BJ (cell line): ENCODE measurements around the gene GAP43. TPM values are rescaled to one million over a fixed set of nuclear protein-coding genes. Genes with fewer than 3 reads are reported as not detected.

Experiments used
- CTCF ChIA-PET: fragments of 350-600 bp; formaldehyde crosslinking; extraction: SDS; loops from one replicate; lab custom pipeline; 2021; ENCODE audit warnings: antibody characterized with exemption, inconsistent platforms; lab: Yijun Ruan, JAX
- POLR2A ChIA-PET: fragments of 300-600 bp; sonication (Branson Sonifier 250); formaldehyde crosslinking; extraction: SDS; loops from one replicate; lab custom pipeline; 2021; ENCODE audit warnings: antibody characterized with exemption; lab: Charles Lee
- DNase-seq: peaks from one replicate; pipeline ENCODE4 v3.0.0-alpha.2; 2011; ENCODE audit warnings: low read depth
- H3K27me3 ChIP-seq: 2 replicates; pipeline ENCODE4 v1.6.0; 2011; ENCODE audit warnings: low read length; ENCODE audit not compliant: control insufficient read depth, insufficient read depth
- H3K36me3 ChIP-seq: 2 replicates; pipeline ENCODE4 v1.5.1; 2011; ENCODE audit warnings: low read length; ENCODE audit not compliant: control insufficient read depth, insufficient read depth
- H3K4me3 ChIP-seq: 2 replicates; pipeline ENCODE4 v1.5.1; 2011; ENCODE audit warnings: low read depth, mild to moderate bottlenecking, control low read depth, low read length
- polyA plus RNA-seq: library from polyadenylated mRNA; depleted of rRNA; stranded (reverse); fragments of >200 nt; gene quantifications from 2 replicates; pipeline ENCODE4 v1.2.3, GENCODE V29; 2011
- TF ChIP-seq, protein P1 (sequence below): IDR thresholded peaks from 2 replicates; pipeline ENCODE4 v1.5.1; 2011; ENCODE audit warnings: low read depth, mild to moderate bottlenecking, control low read depth, inconsistent platforms, low read length, moderate library complexity; ENCODE audit not compliant: insufficient read depth

GAP43 gene
- polyA plus RNA-seq, 1 experiment: 0.12 TPM

- Histone ChIP-seq H3K4me3 (no peak overlapping the region), H3K27me3 (no peaks in the 10 kb centered on the region), H3K36me3 (no peaks in the 10 kb centered on the region)
- TF ChIP-seq, protein P1, sequence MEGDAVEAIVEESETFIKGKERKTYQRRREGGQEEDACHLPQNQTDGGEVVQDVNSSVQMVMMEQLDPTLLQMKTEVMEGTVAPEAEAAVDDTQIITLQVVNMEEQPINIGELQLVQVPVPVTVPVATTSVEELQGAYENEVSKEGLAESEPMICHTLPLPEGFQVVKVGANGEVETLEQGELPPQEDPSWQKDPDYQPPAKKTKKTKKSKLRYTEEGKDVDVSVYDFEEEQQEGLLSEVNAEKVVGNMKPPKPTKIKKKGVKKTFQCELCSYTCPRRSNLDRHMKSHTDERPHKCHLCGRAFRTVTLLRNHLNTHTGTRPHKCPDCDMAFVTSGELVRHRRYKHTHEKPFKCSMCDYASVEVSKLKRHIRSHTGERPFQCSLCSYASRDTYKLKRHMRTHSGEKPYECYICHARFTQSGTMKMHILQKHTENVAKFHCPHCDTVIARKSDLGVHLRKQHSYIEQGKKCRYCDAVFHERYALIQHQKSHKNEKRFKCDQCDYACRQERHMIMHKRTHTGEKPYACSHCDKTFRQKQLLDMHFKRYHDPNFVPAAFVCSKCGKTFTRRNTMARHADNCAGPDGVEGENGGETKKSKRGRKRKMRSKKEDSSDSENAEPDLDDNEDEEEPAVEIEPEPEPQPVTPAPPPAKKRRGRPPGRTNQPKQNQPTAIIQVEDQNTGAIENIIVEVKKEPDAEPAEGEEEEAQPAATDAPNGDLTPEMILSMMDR: no peak
- DNase-seq: no peak
- ChIA-PET CTCF (interaction anchor here (0.7 to 2.2 kb wide), 3 partner anchors 26 to 450 kb away, joined by 3 to 6 read pairs (median 5); no protein-coding TSS in a partner anchor), POLR2A (no interaction called here)
These were observed 43.8 kb downstream of the GAP43 start for GRCh38 chr3:115666920-115667737.

- CTCF ChIA-PET: interaction anchor here (2.2 kb wide), 1 partner anchor 450 kb away, joined by 6 read pairs; no protein-coding TSS in a partner anchor
- Histone ChIP-seq H3K27me3 (no peaks in the 10 kb centered on the region), H3K36me3 (no peaks in the 10 kb centered on the region), H3K4me3 (no peak overlapping the region)
- TF ChIP-seq, protein P1: no peak
- DNase-seq: no peak
- POLR2A ChIA-PET: no interaction called here
These were observed 44.4 kb downstream of the GAP43 start for GRCh38 chr3:115667738-115668065.

GRCh38 chr3:115670911-115671310, 47.6 kb downstream of the GAP43 start:
- POLR2A ChIA-PET: no interaction called here
- CTCF ChIA-PET: interaction anchor here (1.2 to 1.6 kb wide), 2 partner anchors 18 to 113 kb away, joined by 3 to 4 read pairs; no protein-coding TSS in a partner anchor
- no peak for DNase-seq
- no peak overlapping the region for H3K4me3 ChIP-seq
- no peaks in the 10 kb centered on the region for H3K36me3 ChIP-seq
- TF ChIP-seq, protein P1: no peak
- H3K27me3 ChIP-seq: no peaks in the 10 kb centered on the region

DNA sequence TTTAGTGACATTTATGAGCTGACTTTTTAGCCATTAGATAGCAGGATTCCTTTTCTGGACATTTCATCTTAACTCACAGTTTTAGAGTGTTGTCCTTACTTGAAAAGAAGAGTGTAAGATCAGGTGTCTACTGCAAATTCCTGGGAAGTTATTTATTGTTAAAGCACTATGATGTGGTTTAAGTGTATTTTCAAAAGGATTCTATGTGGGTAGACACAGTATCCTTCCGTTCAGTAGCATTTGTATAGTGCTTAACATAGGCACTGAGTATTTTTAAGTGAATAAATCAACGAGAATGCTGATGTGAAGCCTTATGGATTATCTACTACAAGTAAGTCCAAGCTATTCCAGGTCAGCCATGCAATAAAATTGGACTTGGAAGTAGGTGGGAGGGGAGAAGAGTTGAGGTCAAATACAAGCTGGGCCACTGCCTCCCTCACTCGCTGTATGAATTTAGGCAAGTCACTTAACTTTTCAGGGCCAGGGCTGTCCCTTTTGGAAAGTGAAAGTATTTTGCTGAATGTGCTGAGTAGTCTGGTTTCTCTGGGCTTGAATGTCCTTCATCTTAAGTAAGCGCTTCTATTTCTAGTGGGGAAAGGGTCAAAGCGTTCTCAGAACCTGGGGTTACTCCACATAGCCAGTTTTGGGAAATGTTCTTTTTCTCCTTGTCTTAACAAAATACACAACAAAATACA, 48.6 kb downstream of the GAP43 start:
- H3K4me3 ChIP-seq: no peak overlapping the region
- H3K36me3 ChIP-seq: no peaks in the 10 kb centered on the region
- POLR2A ChIA-PET: no interaction called here
- H3K27me3 ChIP-seq: no peaks in the 10 kb centered on the region
- CTCF ChIA-PET: interaction anchor here (1.6 kb wide), 1 partner anchor 112 kb away, joined by 4 read pairs; no protein-coding TSS in a partner anchor
- TF ChIP-seq, protein P1: no peak
- no peak for DNase-seq

DNA sequence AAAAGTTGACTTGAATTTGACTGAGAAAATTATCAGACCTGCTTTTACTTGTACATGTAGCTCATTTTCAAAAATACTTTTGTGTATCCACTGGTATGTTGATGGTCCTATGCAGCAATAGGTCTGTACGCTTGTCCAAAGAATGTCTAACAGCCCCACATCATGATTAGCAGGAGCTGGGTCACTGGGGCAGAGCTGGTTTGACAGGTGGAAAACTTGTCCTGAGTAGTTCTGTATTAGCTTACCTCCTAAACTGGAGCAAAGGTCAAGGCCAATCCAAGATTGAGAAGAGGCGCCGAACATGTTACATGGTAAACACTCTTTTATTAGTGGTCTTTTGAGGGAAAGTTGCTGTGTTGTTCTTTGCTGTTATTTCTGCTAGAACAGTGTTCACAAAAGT, 50.6 kb downstream of the GAP43 start:
- TF ChIP-seq, protein P1: no peak
- POLR2A ChIA-PET: no interaction called here
- DNase-seq: no peak
- CTCF ChIA-PET: interaction anchor here (1.4 kb wide), 1 partner anchor 15 kb away, joined by 4 read pairs; no protein-coding TSS in a partner anchor
- no peaks in the 10 kb centered on the region for H3K27me3 ChIP-seq
- H3K36me3 ChIP-seq: no peaks in the 10 kb centered on the region
- no peak overlapping the region for H3K4me3 ChIP-seq
